Keratinocyte (primary cell): ENCODE measurements around the gene PDCL2. TPM values are rescaled to one million over a fixed set of nuclear protein-coding genes. Genes with fewer than 3 reads are reported as not detected.

Experiments used
- DNase-seq: peaks from one replicate; pipeline ENCODE4 v3.0.0-alpha.2; 2011; ENCODE audit warnings: low read depth, missing footprints, low spot score
- FAIRE-seq: peaks from 2 replicates; lab custom pipeline; 2011; peaks lifted over from hg19 to GRCh38; lab: Jason Lieb, UNC
- H2AFZ ChIP-seq: 2 replicates; pipeline ENCODE4 v1.6.0; 2012; ENCODE audit warnings: low read length, control low read depth, inconsistent platforms; ENCODE audit not compliant: control insufficient read depth
- H3K27ac ChIP-seq: 2 replicates; pipeline ENCODE4 v1.5.1; 2011; ENCODE audit warnings: low read length; ENCODE audit not compliant: control insufficient read depth, insufficient read depth
- H3K27me3 ChIP-seq: 3 replicates; pipeline ENCODE4 v1.6.0; 2011; ENCODE audit warnings: low read length; ENCODE audit not compliant: control insufficient read depth, insufficient read depth; ENCODE audit errors: extremely low read depth
- H3K36me3 ChIP-seq, 2 experiments: 2 replicates in 1 of 2; 3 replicates in 1 of 2; pipeline ENCODE4 v1.5.1; 2011; ENCODE audit warnings: low read length in 2 of 2, mild to moderate bottlenecking in 1 of 2; ENCODE audit not compliant: control insufficient read depth in 2 of 2, insufficient read depth in 2 of 2; ENCODE audit errors: extremely low read depth in 1 of 2
- H3K4me1 ChIP-seq: 3 replicates; pipeline ENCODE4 v1.5.1; 2011; ENCODE audit warnings: low read length; ENCODE audit not compliant: control insufficient read depth, insufficient read depth; ENCODE audit errors: extremely low read depth
- H3K4me2 ChIP-seq: 3 replicates; pipeline ENCODE4 v1.6.0; 2011; ENCODE audit warnings: low read depth, low read length; ENCODE audit not compliant: control insufficient read depth, insufficient read depth; ENCODE audit errors: extremely low read depth
- H3K4me3 ChIP-seq, 3 experiments: fragments of 200-600 bp in 1 of 3; sonication (generic) in 1 of 3; 2 replicates in 2 of 3; 3 replicates in 1 of 3; pipeline ENCODE4 v1.5.1; 2011 to 2016; ENCODE audit warnings: low read length in 3 of 3, mild to moderate bottlenecking in 3 of 3, control low read depth in 2 of 3, inconsistent platforms in 1 of 3, low read depth in 1 of 3, mixed read lengths in 1 of 3, mixed run types in 1 of 3, moderate library complexity in 1 of 3; ENCODE audit not compliant: control insufficient read depth in 2 of 3, insufficient read depth in 2 of 3; ENCODE audit errors: extremely low read depth in 1 of 3
- H3K79me2 ChIP-seq: 2 replicates; pipeline ENCODE4 v1.6.0; 2012; ENCODE audit warnings: low read length; ENCODE audit not compliant: control insufficient read depth, insufficient read depth
- H3K9ac ChIP-seq: 3 replicates; pipeline ENCODE4 v1.6.0; 2011; ENCODE audit warnings: low read length; ENCODE audit not compliant: control insufficient read depth, insufficient read depth; ENCODE audit errors: extremely low read depth
- H3K9me1 ChIP-seq: 3 replicates; pipeline ENCODE4 v1.6.0; 2011; ENCODE audit warnings: low read length; ENCODE audit not compliant: control insufficient read depth, insufficient read depth; ENCODE audit errors: extremely low read depth
- H3K9me3 ChIP-seq: 2 replicates; pipeline ENCODE4 v1.5.1; 2012; ENCODE audit warnings: low read depth, low read length; ENCODE audit not compliant: control insufficient read depth
- H4K20me1 ChIP-seq: 3 replicates; pipeline ENCODE4 v1.6.0; 2011; ENCODE audit warnings: low read length; ENCODE audit not compliant: control insufficient read depth, insufficient read depth; ENCODE audit errors: extremely low read depth
- CTCF ChIP-seq, 3 experiments: IDR thresholded peaks in 1 of 3; conservative IDR thresholded peaks in 1 of 3; optimal IDR thresholded peaks in 1 of 3; 2 replicates in 2 of 3; 3 replicates in 1 of 3; pipeline versions ENCODE3 to v1.5.1; 2011; ENCODE audit warnings: low read length in 3 of 3, mild to moderate bottlenecking in 3 of 3, moderate library complexity in 2 of 3, control low read depth in 1 of 3, inconsistent platforms in 1 of 3; ENCODE audit not compliant: insufficient read depth in 2 of 3; ENCODE audit errors: extremely low read depth in 1 of 3
- EZH2 ChIP-seq: IDR thresholded peaks from one replicate; pipeline ENCODE4 v1.6.1; 2012; ENCODE audit warnings: inconsistent platforms, mild to moderate bottlenecking, low read length, moderate library complexity
- dilution Hi-C: fragments of 300-500 bp; cut with MboI; formaldehyde crosslinking; loops from one replicate; pipeline ENCODE4 v1.7.0; 2020; ENCODE audit warnings: low sequenced_read_pairs; ENCODE audit not compliant: extremely low pct_ligation_motif_present
- polyA plus RNA-seq, 5 experiments: library from polyadenylated mRNA; depleted of rRNA in 3 of 5; stranded (reverse) in 3 of 5; stranded (forward) in 1 of 5; unstranded in 1 of 5; fragments of >200 nt; gene quantifications; 1 replicate in 1 of 5; 2 replicates in 3 of 5; 3 replicates in 1 of 5; pipeline versions ENCODE4 v1.2.1 to v1.2.3, GENCODE V29; 2011 to 2012; ENCODE audit warnings: missing spikeins in 2 of 5, low read depth in 1 of 5, low replicate concordance in 1 of 5

The PDCL2 gene
- polyA plus RNA-seq, 1 donor (not counting 4 experiments of a cell fraction or from before 2014, with no cell fraction given), result not detected

GRCh38 chr4:55512077-55512476 is 80.0 kb downstream of the PDCL2 start:
- Histone ChIP-seq H3K36me3 (no peaks in the 10 kb centered on the region), H3K27me3 (no peaks in the 10 kb centered on the region), H3K27ac (no peak overlapping the region), H3K9ac (no peak overlapping the region), H3K4me2 (no peak overlapping the region), H3K4me1 (no peaks in the 10 kb centered on the region), H3K9me3 (no peaks in the 10 kb centered on the region), H3K9me1 (no peaks in the 10 kb centered on the region), H3K79me2 (peaks cover 25% of the 10 kb centered on the region), H3K4me3 (no peak overlapping the region), H2AFZ (no peak overlapping the region), H4K20me1 (no peaks in the 10 kb centered on the region)
- DNase-seq (no peak), FAIRE-seq (no peak)
- dilution Hi-C loops, result no loop called here
- TF ChIP-seq EZH2, result no peak
- TF ChIP-seq CTCF (optimal IDR thresholded peaks at IDR 0.05 in 1 of 3, IDR thresholded peaks at IDR 0.05 in 1 of 3, conservative IDR thresholded peaks at IDR 0.05 in 1 of 3; ENCODE audit: extremely low read depth in 1 of 3, insufficient read depth in 2 of 3, low read length in 3 of 3), result no peak

GRCh38 chr4:55510685-55511084 is 81.4 kb downstream of the PDCL2 start:
- dilution Hi-C loops, result no loop called here
- no peaks in the 10 kb centered on the region for H3K4me1 ChIP-seq
- no peaks in the 10 kb centered on the region for H3K9me1 ChIP-seq
- TF ChIP-seq CTCF (optimal IDR thresholded peaks at IDR 0.05 in 1 of 3, IDR thresholded peaks at IDR 0.05 in 1 of 3, conservative IDR thresholded peaks at IDR 0.05 in 1 of 3; ENCODE audit: extremely low read depth in 1 of 3, insufficient read depth in 2 of 3, low read length in 3 of 3) (no peak), EZH2 (no peak)
- no peaks in the 10 kb centered on the region for H4K20me1 ChIP-seq
- H3K36me3 ChIP-seq, result no peaks in the 10 kb centered on the region
- H3K27me3 ChIP-seq, result no peaks in the 10 kb centered on the region
- no peaks in the 10 kb centered on the region for H3K9me3 ChIP-seq
- no peak overlapping the region for H3K9ac ChIP-seq
- DNase-seq (no peak), FAIRE-seq (no peak)
- peaks cover 20% of the 10 kb centered on the region for H3K79me2 ChIP-seq
- H3K4me3 ChIP-seq, result no peak overlapping the region
- H3K4me2 ChIP-seq, result no peak overlapping the region
- H3K27ac ChIP-seq, result no peak overlapping the region
- no peak overlapping the region for H2AFZ ChIP-seq
